Kasumi-1 (cell line): ENCODE data around the gene SKP2.
A peak's percentile ranks its signal among the peaks of the same experiment; 100 is the strongest.
"Not testable (repeated sequence)": the region's sequence is repeated elsewhere in the genome, so short reads cannot be mapped to it uniquely, and the experiment has no call there.

Source experiments
- DNase-seq, 2 experiments: peaks; one replicate each; lab custom pipeline; 2025; lab: John Stamatoyannopoulos, UW

The SKP2 gene

GRCh38 chr5:36151434-36152323 lies at the start of gene SKP2, which contains the start of gene LMBRD2:
Gene SKP2 (plus strand): TSS chr5:36152111. CDS start chr5:36152263, 152 bp downstream.
Gene LMBRD2 (minus strand): TSS chr5:36151887. CDS start chr5:36143349, 8,538 bp downstream.
- DNase-seq = peak; percentile 97 to 98

DNA sequence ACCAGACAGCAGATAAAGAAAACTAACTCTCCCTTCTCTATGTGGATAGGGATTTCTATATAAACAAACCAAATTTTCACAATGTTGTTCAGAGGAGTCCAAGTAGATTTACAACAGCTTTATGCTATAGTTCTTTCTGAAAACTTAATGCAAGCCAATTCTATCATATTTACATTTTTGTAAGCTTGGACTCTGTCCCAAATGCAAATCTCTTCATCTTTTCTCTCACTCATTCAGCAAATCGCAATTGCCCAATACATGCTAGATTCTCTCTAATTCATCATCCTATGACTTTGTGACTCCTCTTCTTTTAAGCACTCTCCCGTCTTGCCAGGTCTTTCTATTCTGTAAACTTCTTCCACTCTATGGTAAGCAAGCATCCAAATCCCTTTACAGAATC lies 46.1 kb upstream of the SKP2 start:
- no peak for DNase-seq

GRCh38 chr5:36108758-36109460 lies 43.0 kb upstream of the SKP2 start:
- no peak for DNase-seq

DNA sequence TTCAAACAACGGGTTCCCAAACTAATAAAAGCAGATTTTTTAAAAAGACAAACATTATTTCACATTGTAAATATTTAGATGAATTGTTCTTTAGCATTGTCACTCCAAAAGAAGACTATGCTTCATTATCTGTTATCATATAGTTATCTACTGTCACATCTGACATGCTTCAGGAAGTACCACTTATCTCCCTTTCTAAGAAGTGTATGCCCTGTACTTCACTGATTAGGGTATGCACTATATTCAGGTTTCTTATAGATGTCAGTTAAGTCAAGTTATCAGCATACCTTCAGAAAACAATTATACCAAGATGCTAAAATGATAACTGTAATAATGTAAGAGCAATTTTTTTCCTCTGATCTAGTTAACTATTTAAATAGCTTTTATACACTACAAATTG lies 40.7 kb upstream of the SKP2 start:
- DNase-seq = no peak

DNA sequence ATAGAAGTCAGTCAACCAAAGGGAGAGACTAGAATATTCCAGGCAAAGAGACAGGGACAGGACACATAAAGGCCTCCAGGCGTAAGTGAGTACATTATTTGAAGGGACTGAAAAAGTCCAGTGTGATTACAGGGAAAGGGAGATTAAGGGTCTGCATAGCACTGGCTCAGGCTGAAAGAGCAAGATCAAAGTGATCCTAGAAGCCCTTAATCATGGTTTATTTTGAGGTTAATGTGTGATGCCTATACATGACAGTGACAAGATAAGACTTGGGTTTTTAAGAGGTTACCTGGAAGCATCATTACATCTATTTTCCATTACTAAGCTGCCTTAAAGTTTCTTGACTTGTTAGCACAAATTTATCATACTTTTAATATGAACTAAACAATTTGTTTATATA lies 26.0 kb upstream of the SKP2 start:
- no peak for DNase-seq

GRCh38 chr5:36128795-36129194 lies 23.1 kb upstream of the SKP2 start:
- no peak for DNase-seq

DNA sequence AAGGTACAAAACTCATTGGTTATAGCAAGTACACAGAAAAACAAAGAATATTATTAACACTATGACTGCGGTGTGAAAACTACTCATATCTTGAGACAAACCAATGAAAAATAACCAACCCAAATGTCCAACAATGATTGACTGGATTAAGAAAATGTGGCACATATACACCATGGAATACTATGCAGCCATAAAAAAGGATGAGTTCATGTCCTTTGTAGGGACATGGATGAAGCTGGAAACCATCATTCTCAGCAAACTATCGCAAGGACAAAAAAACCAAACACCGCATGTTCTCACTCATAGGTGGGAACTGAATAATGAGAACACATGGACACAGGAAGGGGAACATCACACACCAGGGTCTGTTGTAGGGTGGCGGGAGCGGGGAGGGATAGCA lies 22.2 kb upstream of the SKP2 start:
- not testable (repeated sequence) for DNase-seq

- DNase-seq = not testable (repeated sequence)
Measured at GRCh38 chr5:36133009-36133408, 18.9 kb upstream of the SKP2 start.

DNA sequence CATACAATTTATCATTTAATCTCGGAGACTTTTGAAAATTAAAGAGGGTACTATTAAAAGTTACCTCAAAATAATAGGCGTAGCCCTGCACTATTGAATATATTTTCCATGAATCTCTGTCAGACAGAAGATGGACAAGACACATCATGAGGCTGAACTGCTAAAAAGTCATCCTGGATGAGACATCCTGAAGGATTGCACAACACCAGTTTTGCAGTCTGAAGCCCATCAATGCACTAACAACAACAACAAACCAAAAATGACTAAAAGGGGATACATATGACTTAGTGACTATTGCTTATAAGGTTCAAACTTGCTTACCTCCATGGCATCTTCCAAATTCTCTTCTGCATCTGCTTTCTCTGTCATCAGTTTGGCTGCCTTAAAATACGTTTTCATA lies 15.9 kb upstream of the SKP2 start:
- DNase-seq = no peak

DNA sequence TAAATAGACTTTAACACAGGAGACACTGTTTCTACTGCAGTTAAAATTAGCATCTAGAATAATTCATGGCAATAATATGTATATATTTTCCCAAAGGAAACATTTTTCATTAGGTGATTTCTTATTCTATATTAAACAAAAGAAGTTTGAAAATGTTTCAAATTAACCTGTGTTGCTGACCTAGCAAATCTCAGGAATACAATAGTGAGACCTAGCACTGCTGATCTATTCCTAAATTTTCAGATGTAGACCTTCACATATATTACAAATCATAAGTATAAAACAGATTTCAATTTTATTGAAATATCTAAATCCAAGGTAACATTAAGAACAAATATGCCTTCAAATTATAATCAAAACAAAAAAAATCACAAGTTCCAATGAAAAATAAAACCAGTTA lies 15.3 kb upstream of the SKP2 start:
- DNase-seq = no peak

DNA sequence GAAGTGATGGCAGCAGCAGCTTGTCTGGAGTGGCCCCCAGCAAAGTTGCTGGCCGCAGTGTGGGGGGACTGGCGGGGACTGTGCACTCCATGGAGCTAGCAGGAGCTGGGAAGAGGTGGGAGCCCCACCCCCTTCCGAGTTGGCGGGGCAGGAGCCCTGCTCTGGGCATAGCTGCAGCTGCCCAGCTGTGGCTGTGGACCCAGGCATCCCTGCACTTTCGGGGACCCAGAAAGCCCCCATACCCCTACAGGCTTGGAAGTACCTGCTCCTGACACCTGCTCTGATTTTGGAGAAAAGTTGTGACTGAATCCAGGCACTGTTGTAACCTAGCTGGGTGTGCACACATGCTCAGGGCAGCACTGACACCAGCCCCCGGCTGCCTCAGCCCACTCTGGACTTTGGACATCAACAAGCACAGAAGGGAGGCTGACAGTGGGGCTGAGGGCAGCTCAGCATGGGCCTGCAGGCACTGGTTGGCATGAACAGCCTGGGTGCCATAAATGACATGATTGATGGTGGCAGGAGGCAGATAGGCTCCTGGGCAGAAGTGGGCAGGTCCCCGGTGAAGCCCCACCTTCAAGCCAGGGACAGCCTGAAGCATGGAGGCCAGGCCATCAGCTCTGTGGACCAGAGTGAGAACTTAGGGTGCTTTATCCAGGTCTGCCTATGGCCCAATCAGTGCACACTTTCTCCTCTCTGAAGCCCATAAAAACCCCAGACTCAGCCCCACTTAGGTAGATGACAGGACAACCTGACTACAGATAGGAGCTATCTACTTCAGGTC lies 12.8 kb upstream of the SKP2 start:
- no peak for DNase-seq

DNA sequence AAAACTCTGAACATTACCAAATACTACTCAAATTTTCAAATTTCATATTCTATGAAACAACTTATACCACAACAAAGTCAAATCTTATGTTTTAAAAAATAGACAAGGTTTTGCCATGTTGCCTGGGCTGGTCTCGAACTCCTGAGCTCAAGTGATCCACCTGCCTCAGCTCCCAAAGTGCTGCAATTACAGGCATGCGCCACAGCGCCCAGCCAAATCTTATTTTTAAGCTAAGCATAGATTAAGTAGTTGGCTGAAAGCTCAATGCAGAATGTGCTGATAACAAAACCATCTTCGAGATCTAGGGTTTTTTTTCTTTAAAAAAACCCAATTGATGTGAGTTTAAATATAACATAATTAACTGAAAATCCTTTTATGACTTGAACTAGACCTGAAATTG lies 6.6 kb upstream of the SKP2 start:
- DNase-seq = no peak

GRCh38 chr5:36146390-36146789 lies 5.5 kb upstream of the SKP2 start:
- no peak for DNase-seq

- no peak for DNase-seq
Measured at GRCh38 chr5:36147681-36148080, 4.2 kb upstream of the SKP2 start.

DNA sequence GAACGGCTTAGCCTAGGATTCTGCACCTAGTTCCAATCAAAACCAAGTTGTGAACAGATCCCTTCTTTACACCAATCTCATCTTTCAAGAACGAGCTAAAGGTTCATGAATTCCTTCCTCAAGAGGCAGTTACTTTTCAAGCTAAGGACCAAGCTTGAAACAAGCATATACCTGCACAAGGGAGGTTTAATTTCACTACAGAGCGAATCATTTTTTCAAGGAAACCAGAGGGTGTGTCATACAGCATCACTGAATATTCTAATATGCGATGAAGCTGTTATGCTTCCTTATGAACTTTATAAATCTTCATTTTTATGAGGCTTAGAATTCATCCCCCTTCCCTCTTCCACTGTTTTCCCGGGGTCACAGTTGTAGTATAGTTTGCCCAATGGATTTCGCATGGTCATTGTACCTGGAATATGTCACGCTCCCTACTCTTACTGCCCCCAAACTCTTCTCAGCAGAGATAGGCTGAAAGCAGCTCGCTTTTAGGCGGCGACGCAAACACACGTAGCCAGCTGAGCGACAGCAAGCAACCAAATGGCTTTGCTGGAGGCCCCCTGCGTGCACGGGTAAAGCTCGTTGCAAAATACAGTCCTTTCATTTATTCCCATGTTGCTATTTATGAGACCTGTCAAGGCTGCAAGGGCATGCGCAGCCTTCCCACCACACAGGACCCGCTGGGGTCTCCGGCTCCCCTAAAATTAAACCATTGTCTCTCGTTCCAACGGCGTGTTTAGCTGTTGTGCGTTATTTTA lies 1.1 kb upstream of the SKP2 start:
- peak; percentile 67 to 72 for DNase-seq

DNA sequence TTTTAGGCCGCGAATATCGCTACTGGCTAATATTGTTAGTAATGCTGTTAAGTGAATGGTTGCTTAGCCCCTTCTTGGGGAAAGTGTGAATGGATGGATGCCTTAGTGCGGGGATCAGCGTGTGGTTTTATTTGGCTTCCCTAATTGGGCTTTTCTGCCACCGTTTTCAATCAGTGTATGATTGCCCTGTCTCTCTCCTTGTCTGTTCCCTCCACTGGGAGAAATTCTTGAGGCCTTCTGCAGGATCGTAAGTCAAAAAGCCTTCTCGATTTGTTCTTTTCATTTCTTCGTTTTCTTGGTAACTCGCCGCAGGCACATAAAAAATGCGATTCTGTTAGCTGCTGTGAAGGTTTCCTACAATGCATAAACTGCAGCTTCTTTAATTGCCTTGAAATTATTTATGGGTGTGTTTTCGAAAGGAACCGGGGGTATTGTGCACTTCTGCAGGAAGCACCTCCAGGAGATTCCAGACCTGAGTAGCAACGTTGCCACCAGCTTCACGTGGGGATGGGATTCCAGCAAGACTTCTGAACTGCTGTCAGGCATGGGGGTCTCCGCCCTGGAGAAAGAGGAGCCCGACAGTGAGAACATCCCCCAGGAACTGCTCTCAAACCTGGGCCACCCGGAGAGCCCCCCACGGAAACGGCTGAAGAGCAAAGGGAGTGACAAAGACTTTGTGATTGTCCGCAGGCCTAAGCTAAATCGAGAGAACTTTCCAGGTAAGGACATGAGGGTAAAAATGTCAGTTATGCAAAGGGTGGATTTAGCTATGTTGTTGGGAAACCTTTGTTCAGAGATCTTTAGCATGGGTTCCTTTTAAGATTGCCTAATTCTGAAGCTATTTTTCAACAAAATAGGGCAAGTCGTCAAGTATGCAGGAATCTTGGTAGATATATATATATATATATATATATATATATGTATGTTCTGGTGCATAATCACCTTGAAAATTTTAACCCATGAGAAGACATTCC lies 700 bp downstream of the SKP2 start:
- DNase-seq = peak in 1 of 2 experiments; percentile 40

GRCh38 chr5:36153298-36153677 lies 1.4 kb downstream of the SKP2 start:
- DNase-seq = no peak

DNA sequence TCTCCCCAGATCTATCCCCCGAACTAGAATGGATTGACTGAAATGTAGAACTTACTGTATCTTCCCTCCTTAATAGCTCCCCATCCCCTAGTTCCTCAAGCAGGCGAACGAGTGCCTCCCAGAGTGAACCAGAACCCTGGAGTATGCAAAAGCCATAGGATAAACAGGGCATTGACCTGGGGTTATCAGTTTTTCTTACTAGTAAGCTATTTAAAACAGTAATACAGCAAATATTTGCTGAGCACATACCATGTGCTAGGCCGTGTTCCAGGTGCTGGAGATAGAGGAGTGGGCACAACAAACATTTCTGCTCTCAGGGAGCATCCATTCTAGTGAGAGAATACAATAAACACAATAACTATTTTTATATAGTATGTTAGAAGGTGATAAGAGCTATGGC lies 1.8 kb downstream of the SKP2 start:
- no peak for DNase-seq

GRCh38 chr5:36155291-36155690 lies 3.4 kb downstream of the SKP2 start:
- no peak for DNase-seq

- DNase-seq = no peak
Measured at GRCh38 chr5:36156121-36156601, 4.2 kb downstream of the SKP2 start.
